Amygdala (tissue), 56 donors: ENCODE results near the gene URB1.
"Not testable (repeated sequence)": the region's sequence is repeated elsewhere in the genome, so short reads cannot be mapped to it uniquely, and the experiment has no call there.

Source experiments
- DNase-seq, 56 donors: peaks; one replicate each; lab custom pipeline; 2025; lab: John Stamatoyannopoulos, UW

Gene URB1

GRCh38 chr21:32303385-32303784, 89.4 kb downstream of the URB1 start:
- no peak for DNase-seq

GRCh38 chr21:32302560-32302959, 90.3 kb downstream of the URB1 start:
- DNase-seq = no peak

GRCh38 chr21:32301596-32301995, 91.2 kb downstream of the URB1 start:
- no peak for DNase-seq

- no peak for DNase-seq
Observed at GRCh38 chr21:32300117-32300681, 92.6 kb downstream of the URB1 start.

GRCh38 chr21:32299695-32300094, 93.1 kb downstream of the URB1 start:
- DNase-seq = no peak

- DNase-seq = no peak
Observed at GRCh38 chr21:32298658-32299081, 94.1 kb downstream of the URB1 start, which contains the start of gene MRAP. Gene MRAP, plus strand, starts transcription at chr21:32298855. Its CDS starts 117 bp downstream, at chr21:32298972.

GRCh38 chr21:32298148-32298559, 94.7 kb downstream of the URB1 start:
- DNase-seq = no peak

GRCh38 chr21:32297449-32297848, 95.4 kb downstream of the URB1 start:
- DNase-seq = no peak

GRCh38 chr21:32285476-32285875, 107.3 kb downstream of the URB1 start:
- no peak for DNase-seq

- DNase-seq = no peak
Observed at GRCh38 chr21:32282992-32283391, 109.8 kb downstream of the URB1 start.

GRCh38 chr21:32281531-32281930, 111.3 kb downstream of the URB1 start:
- no peak for DNase-seq

- peak in 1 of 56 donors; percentile 37 for DNase-seq
Observed at GRCh38 chr21:32279377-32279680, 113.5 kb downstream of the URB1 start.

GRCh38 chr21:32278518-32279376, 114.1 kb downstream of the URB1 start, which contains the start of gene MIS18A:
Gene MIS18A, minus strand, starts transcription at chr21:32279049. Its CDS starts 35 bp downstream, at chr21:32279014.
- peak; percentile 51 to 96 (median 88) for DNase-seq

- no peak for DNase-seq
Observed at GRCh38 chr21:32278103-32278502, 114.7 kb downstream of the URB1 start.

GRCh38 chr21:32276671-32277070, 116.1 kb downstream of the URB1 start:
- DNase-seq = no peak

- no peak for DNase-seq
Observed at GRCh38 chr21:32270748-32271147, 122.1 kb downstream of the URB1 start.

- DNase-seq = not testable (repeated sequence)
Observed at GRCh38 chr21:32265321-32265720, 127.5 kb downstream of the URB1 start.

- DNase-seq = no peak
Observed at GRCh38 chr21:32261929-32262328, 130.9 kb downstream of the URB1 start.
